ENCODE measurements around the gene TNFAIP8L3. TPM values are rescaled to one million over a fixed set of nuclear protein-coding genes. Genes with fewer than 3 reads are reported as not detected.

Gene TNFAIP8L3
- total and polyA plus RNA-seq, 9 of the 15 experiments (the other 6 are each of a cell fraction or from before 2014, with no cell fraction given) = 0.13 TPM; not detected in 8

GRCh38 chr15:51097553-51098330, 3.0 kb upstream of the TNFAIP8L3 start (continued):
- TF ChIP-seq RCOR1 (IDR thresholded peaks at IDR 0.05; ENCODE audit: borderline replicate concordance in 1 of 2, low read depth in 2 of 2, low read length in 2 of 2) (peak in 1 of 2 experiments; percentile 37; a peak in 1 of 4 replicates), SOX6 (IDR thresholded peaks at IDR 0.05) (peak; percentile 18; the same call in 1 of the 2 replicates), MEF2D (tag; conservative IDR thresholded peaks at IDR 0.05; ENCODE audit: low read depth) (peak; percentile 84)

DNA sequence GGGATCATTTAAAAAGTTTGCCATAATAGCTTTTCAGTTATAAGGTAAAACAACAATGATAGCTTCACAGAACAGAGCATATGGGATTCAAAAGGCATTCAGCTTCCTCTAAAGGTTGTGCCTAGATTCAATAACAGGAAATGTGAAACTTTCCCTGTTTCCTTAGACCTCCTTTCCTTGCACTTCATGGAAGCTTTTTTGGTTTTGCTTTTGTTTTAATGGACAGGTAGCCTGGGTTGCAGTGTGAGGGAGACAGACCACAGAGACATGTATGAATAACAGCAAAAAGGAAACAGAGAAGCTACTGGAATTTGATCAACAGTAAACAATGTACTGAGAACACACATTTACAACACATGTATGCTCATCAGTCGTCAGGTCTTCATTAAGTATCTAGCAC, 2.3 kb upstream of the TNFAIP8L3 start:
- FAIRE-seq (peak; percentile 23), DNase-seq (ENCODE audit: extremely low read depth in 1 of 4, low spot score in 3 of 4) (no peak), ATAC-seq (no peak)
- intact Hi-C loops (cut with micrococcal nuclease) (no loop called here), in situ Hi-C loops (cut with MboI) (no loop called here)
- Histone ChIP-seq H3K4me2 (ENCODE audit: insufficient read depth, low read length) (no peak overlapping the region), H3K9me3 (replicated peaks; ENCODE audit: control insufficient read depth, insufficient read depth, low read depth, low read length) (no peaks in the 10 kb centered on the region), H3K79me2 (ENCODE audit: control insufficient read depth, insufficient read depth, low read length) (no peaks in the 10 kb centered on the region), H3K9me1 (ENCODE audit: control insufficient read depth, insufficient read depth, low read length) (no peaks in the 10 kb centered on the region), H3K4me3 (no peak overlapping the region), H3K9ac (ENCODE audit: insufficient read depth in 1 of 2, low read depth in 2 of 2, low read length in 2 of 2) (no peak overlapping the region), H2AFZ (ENCODE audit: low read depth, low read length) (no peak overlapping the region), H4K20me1 (replicated peaks; ENCODE audit: control insufficient read depth, insufficient read depth, low read length) (0 out of 2 replicates have a peak, but pooled peaks cover 5% of the 10 kb centered on the region), H3K27ac (ENCODE audit: extremely low read depth, low read depth, low read length) (no peak overlapping the region), H3K4me1 (replicated peaks in 1 of 2; ENCODE audit: control insufficient read depth in 2 of 2, insufficient read depth in 2 of 2, low read length in 2 of 2) (peaks cover 0 to 8% of the 10 kb centered on the region in 2 experiments; a peak in 1 of 5 replicates), H3K36me3 (ENCODE audit: control insufficient read depth, insufficient read depth, low read length) (no peaks in the 10 kb centered on the region), H3K27me3 (ENCODE audit: control insufficient read depth in 2 of 2, insufficient read depth in 2 of 2, low read length in 2 of 2) (peaks cover 0 to 10% of the 10 kb centered on the region in 2 experiments; a peak in 2 of 5 replicates)
- no TSS peak for BruUV-seq (replicated peaks)
- 0% methylated on average over 1 of the region's 1 CpG for WGBS (ENCODE audit: insufficient coverage, low coverage, missing lambda C conversion rate)
- TF ChIP-seq ZNF174 (CRISPR knock-in tag; IDR thresholded peaks at IDR 0.05) (no peak), TRIM24 (IDR thresholded peaks at IDR 0.05) (no peak), LARP7 (IDR thresholded peaks at IDR 0.05) (no peak), ZNF589 (CRISPR knock-in tag; IDR thresholded peaks at IDR 0.05; ENCODE audit: low read depth) (no peak), ZNF146 (CRISPR knock-in tag; IDR thresholded peaks at IDR 0.05; ENCODE audit: unreplicated experiment) (no peak), ZNF778 (CRISPR knock-in tag; IDR thresholded peaks at IDR 0.05) (no peak), ZNF766 (CRISPR knock-in tag; conservative IDR thresholded peaks at IDR 0.05) (no peak), GTF2B (IDR thresholded peaks at IDR 0.05; ENCODE audit: extremely low read depth, insufficient read length) (no peak), NCOA4 (IDR thresholded peaks at IDR 0.05; ENCODE audit: partially characterized antibody) (no peak)
- ChIA-PET CTCF (ENCODE audit: low intra/inter-chr PET ratio) (no interaction called here), POLR2A (no interaction called here)

All from K562 (cell line).